Right lobe of liver (tissue), 6 donors: ENCODE measurements around the gene CBLN2. TPM values are rescaled to one million over a fixed set of nuclear protein-coding genes. Genes with fewer than 3 reads are reported as not detected.

Experiments used
- ATAC-seq, 4 donors: fragments of 200-7000 bp; cut with Tn5 transposase; one replicate each; pipeline ENCODE4 v1.9.1; 2020; ENCODE audit warnings: mild to moderate bottlenecking in 4 of 4, moderate library complexity in 4 of 4
- DNase-seq, 3 donors: peaks; one replicate each; pipeline ENCODE4 v3.0.0-alpha.2; 2020
- H3K27ac ChIP-seq, 3 donors: fragments of 200-600 bp; one replicate each; pipeline ENCODE4 v1.8.0; 2022
- H3K27me3 ChIP-seq, 2 donors: fragments of 200-600 bp; one replicate each; pipeline ENCODE4 v1.8.0; 2022
- H3K36me3 ChIP-seq, 4 donors: fragments of 200-600 bp; sonication (generic) in 1 of 4; one replicate each; pipeline versions ENCODE4 v1.5.1 to v1.8.0; 2017 to 2022; ENCODE audit warnings: control low read depth in 1 of 4
- H3K4me1 ChIP-seq, 4 donors: fragments of 200-600 bp; sonication (generic) in 1 of 4; one replicate each; pipeline versions ENCODE4 v1.5.1 to v1.8.0; 2017 to 2022; ENCODE audit warnings: control low read depth in 1 of 4
- H3K4me3 ChIP-seq, 3 donors: fragments of 200-600 bp; one replicate each; pipeline ENCODE4 v1.8.0; 2022
- H3K9me3 ChIP-seq, 4 donors: fragments of 200-600 bp; sonication (generic) in 1 of 4; one replicate each; pipeline versions ENCODE4 v1.5.1 to v1.8.0; 2017 to 2022; ENCODE audit warnings: control low read depth in 1 of 4
- CTCF ChIP-seq, 4 donors: fragments of 200-600 bp in 3 of 4; fragments of 450-650 bp in 1 of 4; IDR thresholded peaks; one replicate each; pipeline versions ENCODE4 v1.5.1 to v1.8.0; 2016 to 2022; ENCODE audit warnings: antibody characterized with exemption in 4 of 4, mild to moderate bottlenecking in 2 of 4
- POLR2A ChIP-seq: fragments of 450-650 bp; IDR thresholded peaks from one replicate; pipeline ENCODE4 v1.6.1; 2017; ENCODE audit warnings: antibody characterized with exemption, mild to moderate bottlenecking
- WGBS: methylation state at CpG from one replicate; pipeline ENCODE4 v1.1.6; 2018; ENCODE audit warnings: low coverage, low lambda C conversion rate; ENCODE audit not compliant: insufficient coverage; ENCODE audit errors: missing lambda C conversion rate; 5-methylcytosine and 5-hydroxymethylcytosine counted together
- intact Hi-C, 2 donors: fragments of 100-400 bp; cut with DNase I; formaldehyde crosslinking; loops; one replicate each; pipeline versions ENCODE4 v1.11.2 to v1.14.1; 2022
- total RNA-seq, 6 experiments: library from RNA; depleted of rRNA in 2 of 6; stranded (reverse); fragments of >200 nt in 2 of 6; fragmentation: NEBNext Ultra II Directional in 3 of 6; extraction: Animal tissue kit (Norgen Biotek cat#: 25700) in 3 of 6; gene quantifications; one replicate each; pipeline versions ENCODE4 v1.1.0 to v1.2.4, GENCODE V29; 2016 to 2023
- donor health status: DM: no; HTN: yes; CAD: no.
- donor health status: DM: no; HTN: no; CAD: no.
- donor health status: DM: no; HTN: no; CAD: no.
- donor health status: DM: no; HTN: yes; CAD: no.
- donor health status: DM: no; HTN: yes; CAD: no.

CBLN2 gene
- total RNA-seq, 6 experiments from 2014 or later = 0.35 TPM; not detected in 5

- 76% methylated on average over 3 of the region's 3 CpGs for WGBS
- H3K27ac ChIP-seq = no peak overlapping the region
- no peaks in the 10 kb centered on the region for H3K27me3 ChIP-seq
- no peak overlapping the region for H3K4me3 ChIP-seq
- TF ChIP-seq POLR2A (no peak), CTCF (IDR thresholded peaks at IDR 0.05) (no peak)
- intact Hi-C loops = no loop called here
- DNase-seq (no peak), ATAC-seq (no peak)
- H3K4me1 ChIP-seq = no peaks in the 10 kb centered on the region
- no peaks in the 10 kb centered on the region for H3K9me3 ChIP-seq
- no peaks in the 10 kb centered on the region for H3K36me3 ChIP-seq
These were observed 51.6 kb downstream of the CBLN2 start for GRCh38 chr18:72492497-72492896.
